NCI-H82 treated with DMSO at 0.1 percent for 48 hours (cell line): ENCODE results near the gene DYRK1A.

Experiments
- DNase-seq: peaks from one replicate; lab custom pipeline; 2025; ENCODE audit not compliant: unreplicated experiment; lab: John Stamatoyannopoulos, UW

DYRK1A gene

DNA sequence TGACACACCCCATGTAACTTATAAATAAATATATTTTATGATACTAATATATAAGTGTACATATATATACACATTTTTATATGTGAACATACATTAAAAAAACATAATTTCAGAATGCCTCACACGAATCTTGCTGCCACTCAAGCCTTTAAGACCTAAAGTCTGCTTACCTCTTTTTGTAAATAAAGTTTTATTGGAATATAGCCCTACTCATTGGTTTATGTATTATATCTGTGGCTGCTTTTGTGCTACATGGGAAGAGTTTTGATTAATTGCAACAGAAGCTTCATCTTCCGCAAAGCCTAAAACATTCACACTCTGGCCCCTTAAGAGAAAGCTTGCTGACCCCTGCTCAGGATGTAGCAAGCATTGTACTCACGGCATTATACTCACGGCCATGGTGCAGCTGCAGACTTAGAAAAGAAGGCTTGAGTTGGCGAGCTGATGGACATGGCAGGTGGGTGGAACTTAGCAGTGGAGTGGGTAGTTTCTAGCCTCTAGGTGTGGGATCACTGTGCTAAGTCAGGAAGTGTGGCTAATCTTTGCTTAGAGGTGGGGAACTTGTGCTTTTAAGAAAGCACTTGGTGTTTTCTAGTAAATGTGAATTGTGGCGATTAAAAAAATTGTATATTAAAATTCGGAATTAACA lies 80.8 kb downstream of the DYRK1A start:
- DNase-seq = no peak

GRCh38 chr21:37449302-37449937 lies 82.8 kb downstream of the DYRK1A start:
- DNase-seq = no peak

- DNase-seq = no peak
These were observed 83.9 kb downstream of the DYRK1A start for GRCh38 chr21:37450445-37450941.

GRCh38 chr21:37451446-37451845 lies 84.9 kb downstream of the DYRK1A start:
- DNase-seq = no peak

GRCh38 chr21:37452227-37452626 lies 85.7 kb downstream of the DYRK1A start:
- no peak for DNase-seq

- DNase-seq = no peak
These were observed 86.8 kb downstream of the DYRK1A start for GRCh38 chr21:37453350-37453749.

GRCh38 chr21:37454869-37455503 lies 88.4 kb downstream of the DYRK1A start:
- DNase-seq = no peak

DNA sequence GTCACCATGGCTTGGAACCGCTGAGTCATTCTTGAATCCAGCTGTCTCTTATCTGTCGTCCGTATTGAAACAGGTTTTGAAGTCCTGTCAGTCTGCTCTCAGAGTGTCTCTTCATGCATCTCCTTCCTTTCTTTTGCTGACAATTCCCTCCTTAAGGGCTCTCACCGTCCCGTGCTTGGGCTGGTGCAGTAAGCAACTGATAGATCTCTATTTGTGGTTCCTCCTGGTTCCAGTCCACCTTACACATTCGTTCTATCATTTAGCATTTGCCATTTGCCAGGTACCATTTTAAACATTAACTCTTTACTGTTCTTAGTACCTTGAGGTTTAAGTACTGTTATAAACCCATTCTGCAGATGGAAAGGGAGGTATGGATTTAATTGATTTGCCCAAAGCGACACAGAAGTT lies 88.9 kb downstream of the DYRK1A start:
- no peak for DNase-seq

DNA sequence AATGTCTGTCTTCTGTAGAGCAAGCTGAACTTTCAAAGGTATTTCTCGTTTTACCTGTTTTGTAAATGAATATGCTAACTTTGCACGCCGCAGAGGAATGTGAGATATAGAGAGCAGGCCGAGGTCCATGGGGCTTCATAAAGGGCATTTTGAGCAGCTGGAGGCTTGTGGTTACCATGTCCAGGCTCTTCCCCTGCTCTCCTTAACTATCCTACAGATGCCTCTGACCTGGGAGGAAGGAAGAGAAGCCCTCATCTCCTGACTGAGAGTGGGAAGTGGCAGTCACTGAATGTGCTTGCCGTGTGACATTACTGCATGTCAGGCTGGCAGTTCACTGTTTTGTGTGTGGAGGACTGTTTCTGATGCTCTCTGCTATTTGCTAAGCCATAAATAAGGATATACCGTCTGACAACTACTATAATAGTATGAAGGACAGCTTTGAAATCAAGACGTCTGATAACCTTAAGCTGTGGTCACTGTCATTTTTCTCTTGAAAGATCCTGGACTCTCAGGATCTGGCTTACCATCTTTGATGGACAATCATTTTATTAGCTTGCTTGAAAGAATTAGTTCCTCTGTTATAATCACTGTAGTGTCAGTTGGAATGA lies 92.2 kb downstream of the DYRK1A start:
- no peak for DNase-seq

DNA sequence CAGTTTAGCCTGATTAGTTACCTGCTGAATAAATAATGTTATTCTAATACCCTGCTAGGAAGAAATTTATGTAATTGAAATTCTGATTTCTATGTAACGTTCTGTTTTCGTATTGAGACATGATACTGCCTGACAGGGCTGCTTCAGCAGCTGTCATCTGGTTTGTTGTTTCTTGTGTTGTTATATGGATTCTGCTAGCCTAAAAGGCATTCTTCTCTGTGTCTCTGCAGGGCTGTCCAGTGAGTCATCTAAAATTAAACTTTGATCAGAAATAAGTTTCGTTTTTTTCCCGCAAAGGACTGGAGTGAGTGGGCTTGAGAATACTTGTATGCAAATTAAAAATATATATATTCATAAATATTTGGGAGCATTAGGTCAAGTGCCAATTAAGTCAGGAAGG lies 93.0 kb downstream of the DYRK1A start:
- no peak for DNase-seq

DNA sequence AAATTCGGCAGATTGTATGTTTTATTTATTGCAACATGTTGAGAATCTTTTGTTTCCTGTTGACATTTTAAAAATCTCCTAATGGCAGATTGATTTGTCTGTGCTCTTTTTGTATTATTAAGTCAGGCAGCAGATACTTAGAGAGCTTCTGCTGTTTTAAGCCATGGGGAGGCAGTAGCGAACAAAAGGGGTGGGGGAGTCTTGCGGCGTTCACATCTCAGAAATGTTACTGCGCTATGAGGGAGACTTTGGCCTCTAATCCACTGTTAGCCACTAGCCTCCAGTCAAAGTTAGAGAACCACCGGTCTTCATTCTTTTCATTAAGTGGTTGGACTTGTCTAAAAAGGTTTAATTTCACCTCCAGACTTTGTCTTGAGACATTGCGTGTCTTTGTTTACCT lies 93.6 kb downstream of the DYRK1A start:
- DNase-seq = peak; percentile 23

DNA sequence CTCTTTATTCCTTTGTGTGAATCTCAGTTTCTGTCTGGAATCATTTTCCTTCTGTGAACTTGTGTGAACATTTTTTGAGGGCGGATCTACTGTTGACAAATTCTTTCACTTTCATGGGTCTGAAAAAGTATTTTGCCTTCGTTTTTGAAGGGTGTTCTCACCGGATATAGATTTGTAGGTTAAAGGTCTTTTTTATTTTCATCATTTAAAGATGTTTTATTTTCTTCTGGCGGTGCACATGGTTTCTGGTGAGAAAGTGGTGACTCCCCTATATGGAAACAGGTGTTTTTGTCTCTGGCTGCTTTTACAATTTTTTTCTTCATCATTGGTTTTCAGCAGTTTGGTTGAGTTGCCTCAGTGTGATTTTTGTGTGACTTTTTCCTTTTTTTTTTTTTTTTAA lies 94.9 kb downstream of the DYRK1A start:
- DNase-seq = no peak

GRCh38 chr21:37462087-37462861 lies 95.7 kb downstream of the DYRK1A start:
- no peak for DNase-seq

DNA sequence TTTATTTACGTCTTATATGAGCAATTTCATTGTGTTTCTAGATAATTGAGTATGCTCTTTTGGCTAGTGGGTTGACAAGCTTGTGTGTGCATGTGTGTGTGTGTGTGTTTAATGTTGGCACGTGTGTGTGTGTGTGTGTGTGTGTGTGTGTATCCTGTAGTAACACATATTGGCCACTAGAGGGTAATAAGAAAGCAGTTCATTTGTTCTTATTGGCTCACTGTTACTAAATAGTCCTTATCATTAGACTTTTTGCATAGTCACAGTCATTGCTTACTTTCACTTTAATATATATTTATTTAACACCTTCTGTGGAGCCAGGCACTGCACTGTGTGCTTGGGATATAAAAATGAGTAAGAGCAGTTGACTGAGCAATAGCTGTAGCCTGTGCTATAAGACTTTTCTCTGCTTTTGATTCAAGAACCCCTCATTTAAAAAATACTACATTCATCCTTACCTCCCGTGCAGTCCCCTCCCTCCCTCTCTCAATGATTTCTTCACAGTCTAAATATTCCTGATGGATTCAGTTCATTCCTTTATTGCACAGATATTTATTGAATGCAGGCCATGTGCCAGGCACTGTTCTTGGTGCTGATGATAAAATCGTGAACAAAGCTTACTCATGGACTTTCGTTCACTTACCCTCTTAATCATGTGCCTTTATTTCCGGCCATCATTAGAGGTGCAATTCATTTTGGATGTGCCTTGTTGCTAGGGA lies 96.7 kb downstream of the DYRK1A start:
- DNase-seq = peak; percentile 37

- no peak for DNase-seq
These were observed 100.5 kb downstream of the DYRK1A start for GRCh38 chr21:37467082-37467481.

- no peak for DNase-seq
These were observed 102.3 kb downstream of the DYRK1A start for GRCh38 chr21:37468909-37469308.

DNA sequence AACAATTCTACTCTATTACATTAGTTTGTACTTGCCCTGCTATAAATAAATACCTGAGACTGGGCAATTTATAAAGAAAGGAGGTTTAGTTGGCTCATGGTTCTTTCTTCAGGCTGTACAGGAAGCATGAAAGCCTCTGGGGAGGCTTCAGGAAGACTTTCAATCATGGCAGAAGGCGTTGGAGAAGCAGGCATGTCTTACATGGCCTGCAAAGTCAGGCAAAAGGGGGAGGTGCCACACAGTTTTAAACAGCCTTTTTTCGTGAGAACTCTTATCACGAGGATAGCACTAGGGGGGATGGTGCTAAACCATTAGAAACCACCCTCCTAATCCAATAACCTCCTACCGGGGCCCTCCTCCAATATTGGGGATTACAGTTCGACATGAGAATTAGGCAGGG lies 102.9 kb downstream of the DYRK1A start:
- DNase-seq = no peak

DNA sequence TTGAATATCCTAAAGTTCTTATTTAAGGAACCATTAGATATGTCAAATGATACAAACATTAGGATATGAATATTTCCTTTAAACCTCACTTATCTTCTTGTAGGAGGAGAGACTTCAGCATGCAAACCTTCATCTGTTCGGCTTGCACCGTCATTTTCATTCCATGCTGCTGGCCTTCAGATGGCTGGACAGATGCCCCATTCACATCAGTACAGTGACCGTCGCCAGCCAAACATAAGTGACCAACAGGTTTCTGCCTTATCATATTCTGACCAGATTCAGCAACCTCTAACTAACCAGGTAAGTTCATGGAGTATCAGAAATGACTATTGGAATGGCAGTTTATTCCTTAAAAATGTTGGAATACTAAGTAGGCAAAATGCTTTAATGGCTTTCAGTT lies 106.0 kb downstream of the DYRK1A start:
- DNase-seq = no peak

GRCh38 chr21:37473491-37473890 lies 106.9 kb downstream of the DYRK1A start:
- no peak for DNase-seq

- no peak for DNase-seq
These were observed 107.8 kb downstream of the DYRK1A start for GRCh38 chr21:37474342-37474741.
